Right cardiac atrium (tissue), 5 donors: ENCODE results near the gene DNAH6. TPM values are rescaled to one million over a fixed set of nuclear protein-coding genes. Genes with fewer than 3 reads are reported as not detected.

Experiments
- ATAC-seq, 2 donors: fragments of 200-7000 bp; cut with Tn5 transposase; one replicate each; pipeline versions ENCODE4 v1.8.0 to v1.9.1; 2020; ENCODE audit warnings: moderate library complexity in 2 of 2, mild to moderate bottlenecking in 1 of 2
- DNase-seq, 3 donors: peaks; one replicate each; pipeline ENCODE4 v3.0.0-alpha.2; 2020
- H3K27ac ChIP-seq: one replicate; pipeline ENCODE4 v1.5.1; 2013; ENCODE audit warnings: mild to moderate bottlenecking, low read length, control low read depth, moderate library complexity
- H3K27me3 ChIP-seq: one replicate; pipeline ENCODE4 v1.6.1; 2013; ENCODE audit not compliant: control insufficient read depth, insufficient read depth
- H3K4me1 ChIP-seq: one replicate; pipeline ENCODE4 v1.6.1; 2013; ENCODE audit warnings: low read length; ENCODE audit not compliant: control insufficient read depth, insufficient read depth
- H3K4me3 ChIP-seq: one replicate; pipeline ENCODE4 v1.5.1; 2013; ENCODE audit warnings: low read length, control low read depth
- H3K9me3 ChIP-seq: one replicate; pipeline ENCODE4 v1.6.1; 2013; ENCODE audit warnings: low read length; ENCODE audit not compliant: control insufficient read depth
- WGBS: extraction: QIAGEN DNeasy Blood & Tissue Kit; methylation state at CpG from one replicate; pipeline ENCODE4 v1.1.7; 2013; 5-methylcytosine and 5-hydroxymethylcytosine counted together
- intact Hi-C, 4 donors: fragments of 100-400 bp; cut with DNase I; formaldehyde crosslinking; loops; one replicate each; pipeline versions ENCODE4 v1.11.0 to v1.14.0; 2022 to 2023
- polyA plus RNA-seq: library from polyadenylated mRNA; stranded (reverse); fragments of 200-250 nt; gene quantifications from one replicate; pipeline ENCODE4 v1.2.3, GENCODE V29; 2013
- total RNA-seq, 4 donors: library from RNA; stranded (reverse); fragmentation: NEBNext Ultra II Directional; extraction: Animal tissue kit (Norgen Biotek cat#: 25700); gene quantifications; one replicate each; pipeline ENCODE4 v1.2.1, GENCODE V29; 2021
- donor health status: healthy with polysubstance abuse.
- donor health status: DM: no; HTN: yes; CAD: no.
- donor health status: DM: no; HTN: no; CAD: no.
- donor health status: DM: no; HTN: yes; CAD: no; lungs with severe emphysema.
- donor health status: DM: yes; HTN: yes; CAD: no.

Gene DNAH6
- total and polyA plus RNA-seq, 5 donors: 0.07 to 0.60 (median 0.34) TPM

GRCh38 chr2:84697895-84698294 lies 181.6 kb downstream of the DNAH6 start:
- Histone ChIP-seq H3K27ac (no peak overlapping the region), H3K4me1 (no peaks in the 10 kb centered on the region), H3K27me3 (no peaks in the 10 kb centered on the region), H3K9me3 (no peaks in the 10 kb centered on the region), H3K4me3 (no peak overlapping the region)
- intact Hi-C loops: no loop called here
- 61% methylated on average over 2 of the region's 2 CpGs for WGBS
- ATAC-seq (no peak), DNase-seq (no peak)

DNA sequence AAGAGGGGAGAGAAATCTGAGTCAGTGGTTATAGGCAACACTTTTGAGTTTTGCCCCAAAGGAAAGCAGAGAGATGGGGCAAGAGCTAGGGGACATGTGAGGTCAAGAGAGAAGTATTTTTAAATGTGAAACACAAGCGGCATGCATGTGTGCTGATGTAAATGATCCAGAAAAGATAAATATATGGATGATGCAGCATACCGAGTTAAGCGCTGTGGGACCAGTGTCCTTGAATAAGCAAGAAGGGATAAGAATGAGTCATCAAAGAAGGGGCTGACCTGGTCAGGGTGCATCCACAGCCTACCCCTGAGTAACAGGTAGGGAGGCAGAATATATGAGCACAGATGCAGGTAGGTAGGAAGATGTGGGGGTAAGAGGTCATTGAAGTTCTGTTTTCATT lies 183.7 kb downstream of the DNAH6 start:
- no peak overlapping the region for H3K27ac ChIP-seq
- H3K4me1 ChIP-seq: no peaks in the 10 kb centered on the region
- WGBS: 89% methylated on average over 3 of the region's 3 CpGs
- DNase-seq: no peak
- H3K4me3 ChIP-seq: no peak overlapping the region
- H3K9me3 ChIP-seq: no peaks in the 10 kb centered on the region
- no peaks in the 10 kb centered on the region for H3K27me3 ChIP-seq
- ATAC-seq: no peak
- intact Hi-C loops: no loop called here

DNA sequence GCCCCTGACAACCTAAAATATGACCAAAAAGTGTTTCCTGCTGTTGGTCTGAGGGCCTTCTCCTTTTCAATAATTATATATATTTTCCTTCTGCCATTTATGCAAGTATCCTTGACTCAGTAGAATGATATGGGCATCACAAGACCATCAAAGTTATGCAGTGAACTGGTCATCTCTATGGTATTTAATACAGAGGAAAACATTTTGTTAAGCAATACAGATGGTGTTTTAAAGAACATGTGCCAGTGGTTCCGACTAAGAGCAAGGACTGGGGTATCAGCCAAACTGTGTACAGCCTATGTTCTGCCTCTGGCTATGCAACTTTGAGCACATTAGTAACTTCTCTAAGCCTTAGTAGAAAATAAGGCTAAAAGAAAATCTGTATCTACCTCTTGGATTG lies 185.6 kb downstream of the DNAH6 start:
- intact Hi-C loops: no loop called here
- no peak for DNase-seq

DNA sequence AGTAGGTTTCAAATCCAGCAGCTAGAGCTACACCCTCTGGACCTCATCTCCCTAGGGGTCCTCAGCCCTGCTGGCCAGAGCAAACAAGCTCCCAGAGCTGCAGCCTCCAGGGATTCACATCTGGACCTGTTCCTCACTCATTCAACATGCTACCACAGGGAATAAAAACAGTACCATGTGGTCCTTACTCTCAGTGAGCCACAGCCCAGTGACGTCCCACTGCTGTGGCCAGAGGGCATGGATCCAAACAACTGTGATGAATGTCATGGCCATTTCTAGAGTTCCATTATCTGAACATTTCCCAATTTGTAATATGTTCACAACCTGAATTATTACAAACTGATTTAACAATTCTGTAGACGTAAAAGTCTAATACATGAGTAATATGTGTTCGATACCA lies 186.6 kb downstream of the DNAH6 start:
- no peak for ATAC-seq
- no peak overlapping the region for H3K4me3 ChIP-seq
- intact Hi-C loops: no loop called here
- no peak for DNase-seq
- H3K9me3 ChIP-seq: no peaks in the 10 kb centered on the region
- WGBS: 86% methylated on average over 3 of the region's 3 CpGs
- H3K4me1 ChIP-seq: no peaks in the 10 kb centered on the region
- H3K27me3 ChIP-seq: no peaks in the 10 kb centered on the region
- H3K27ac ChIP-seq: no peak overlapping the region

More for the DNA sequence above, 185.6 kb downstream of the DNAH6 start:
- no peak for ATAC-seq
- no peaks in the 10 kb centered on the region for H3K4me1 ChIP-seq
- WGBS: 71% methylated on average over 1 of the region's 1 CpG
- no peak overlapping the region for H3K27ac ChIP-seq
- no peaks in the 10 kb centered on the region for H3K9me3 ChIP-seq
- H3K27me3 ChIP-seq: no peaks in the 10 kb centered on the region
- no peak overlapping the region for H3K4me3 ChIP-seq

DNA sequence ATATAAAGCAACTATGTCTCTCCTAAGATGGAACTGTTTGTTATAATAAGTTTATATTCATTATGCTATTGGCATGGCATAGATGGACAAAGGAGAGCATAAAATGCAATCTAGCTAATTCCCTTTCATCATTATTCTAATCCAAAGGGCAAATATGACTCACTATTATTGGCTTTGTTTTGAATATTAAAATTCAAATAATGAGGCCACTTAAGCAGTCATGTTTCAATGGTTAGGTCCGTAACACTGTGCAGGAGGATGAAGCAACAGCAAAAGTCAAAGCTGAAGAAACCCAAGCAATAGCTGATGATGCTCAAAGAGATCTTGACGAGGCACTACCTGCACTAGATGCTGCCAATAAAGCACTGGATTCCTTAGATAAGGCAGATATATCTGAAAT lies 187.5 kb downstream of the DNAH6 start:
- no peaks in the 10 kb centered on the region for H3K27me3 ChIP-seq
- ATAC-seq (no peak), DNase-seq (no peak)
- 68% methylated on average over 2 of the region's 2 CpGs for WGBS
- no peaks in the 10 kb centered on the region for H3K4me1 ChIP-seq
- H3K9me3 ChIP-seq: no peaks in the 10 kb centered on the region
- H3K27ac ChIP-seq: no peak overlapping the region
- H3K4me3 ChIP-seq: no peak overlapping the region
- intact Hi-C loops: no loop called here

GRCh38 chr2:84704505-84705244 lies 188.4 kb downstream of the DNAH6 start:
- no peaks in the 10 kb centered on the region for H3K4me1 ChIP-seq

GRCh38 chr2:84705858-84706257 lies 189.6 kb downstream of the DNAH6 start:
- Histone ChIP-seq H3K27ac (no peak overlapping the region), H3K4me1 (no peaks in the 10 kb centered on the region), H3K9me3 (no peaks in the 10 kb centered on the region), H3K4me3 (no peak overlapping the region), H3K27me3 (no peaks in the 10 kb centered on the region)
- DNase-seq (no peak), ATAC-seq (no peak)
- intact Hi-C loops: no loop called here
- 78% methylated on average over 2 of the region's 2 CpGs for WGBS

More at GRCh38 chr2:84704505-84705244, 188.4 kb downstream of the DNAH6 start:
- Histone ChIP-seq H3K27ac (no peak overlapping the region), H3K9me3 (no peaks in the 10 kb centered on the region), H3K4me3 (no peak overlapping the region), H3K27me3 (no peaks in the 10 kb centered on the region)
- DNase-seq: no peak
- WGBS: 80% methylated on average over 6 of the region's 6 CpGs
- intact Hi-C loops: no loop called here
- no peak for ATAC-seq

DNA sequence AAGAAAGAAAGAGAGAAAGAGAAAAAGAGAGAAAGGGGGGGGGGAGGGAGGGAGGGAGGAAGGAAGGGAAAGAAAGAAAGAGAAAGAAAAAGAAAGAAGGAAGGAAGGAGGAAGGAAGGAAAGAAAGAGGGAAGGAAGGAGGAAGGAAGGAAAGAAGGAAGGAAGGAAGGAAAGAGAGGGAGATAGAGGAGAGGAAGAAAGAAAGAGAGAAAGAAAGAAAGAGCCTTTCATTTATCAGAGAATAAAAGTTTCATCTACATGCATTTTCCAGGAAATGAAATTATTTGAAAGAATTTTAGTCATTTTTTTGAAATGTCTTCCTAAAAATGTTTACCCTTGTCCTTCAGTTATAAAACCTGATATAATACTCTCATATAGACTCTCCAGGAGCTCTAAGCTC lies 192.1 kb downstream of the DNAH6 start:
- Histone ChIP-seq H3K4me1 (no peaks in the 10 kb centered on the region), H3K27me3 (no peaks in the 10 kb centered on the region), H3K9me3 (no peaks in the 10 kb centered on the region), H3K4me3 (no peak overlapping the region), H3K27ac (no peak overlapping the region)
- no peak for ATAC-seq
- no peak for DNase-seq
- intact Hi-C loops: no loop called here

GRCh38 chr2:84711651-84712050 lies 195.4 kb downstream of the DNAH6 start:
- no peaks in the 10 kb centered on the region for H3K4me1 ChIP-seq
- no peak overlapping the region for H3K27ac ChIP-seq
- DNase-seq (no peak), ATAC-seq (no peak)
- 75% methylated on average over 1 of the region's 1 CpG for WGBS
- H3K4me3 ChIP-seq: no peak overlapping the region
- intact Hi-C loops: no loop called here
- no peaks in the 10 kb centered on the region for H3K9me3 ChIP-seq
- no peaks in the 10 kb centered on the region for H3K27me3 ChIP-seq

DNA sequence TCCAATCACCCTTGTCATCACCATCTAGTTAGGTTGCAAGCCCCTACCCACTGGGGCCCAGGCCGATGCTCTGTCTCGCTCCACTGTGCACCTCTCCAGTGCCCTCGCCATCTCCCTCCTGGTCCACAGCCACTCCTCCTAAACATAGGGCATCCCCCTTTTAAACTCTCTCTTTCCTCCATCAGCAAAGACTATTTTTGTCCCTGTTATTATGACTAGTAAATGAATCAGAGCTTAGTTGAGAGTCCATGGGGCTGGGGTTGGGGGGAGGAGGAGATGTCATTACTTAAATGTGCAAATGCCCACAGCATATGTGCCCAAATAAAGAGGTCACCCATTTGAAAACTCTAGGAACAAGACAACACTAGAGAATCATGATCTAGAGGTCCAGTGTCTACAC lies 197.1 kb downstream of the DNAH6 start:
- H3K27me3 ChIP-seq: no peaks in the 10 kb centered on the region
- 92% methylated on average over 3 of the region's 3 CpGs for WGBS
- no peak for ATAC-seq

GRCh38 chr2:84716564-84716963 lies 200.3 kb downstream of the DNAH6 start:
- H3K27ac ChIP-seq: no peak overlapping the region
- no peak for ATAC-seq
- 44% methylated on average over 2 of the region's 2 CpGs for WGBS

More for the DNA sequence above, 197.1 kb downstream of the DNAH6 start:
- no peak for DNase-seq
- Histone ChIP-seq H3K9me3 (no peaks in the 10 kb centered on the region), H3K27ac (no peak overlapping the region), H3K4me3 (no peak overlapping the region), H3K4me1 (peaks cover 2% of the 10 kb centered on the region)
- intact Hi-C loops: no loop called here

GRCh38 chr2:84717302-84717701 lies 201.0 kb downstream of the DNAH6 start:
- intact Hi-C loops: no loop called here
- ATAC-seq (no peak), DNase-seq (no peak)
- Histone ChIP-seq H3K27me3 (no peaks in the 10 kb centered on the region), H3K4me1 (peaks cover 2% of the 10 kb centered on the region), H3K4me3 (no peak overlapping the region), H3K9me3 (no peaks in the 10 kb centered on the region), H3K27ac (no peak overlapping the region)
- 78% methylated on average over 1 of the region's 1 CpG for WGBS

More at GRCh38 chr2:84716564-84716963, 200.3 kb downstream of the DNAH6 start:
- H3K9me3 ChIP-seq: no peaks in the 10 kb centered on the region
- peaks cover 2% of the 10 kb centered on the region for H3K4me1 ChIP-seq
- no peak overlapping the region for H3K4me3 ChIP-seq
- DNase-seq: no peak
- intact Hi-C loops: no loop called here
- H3K27me3 ChIP-seq: no peaks in the 10 kb centered on the region
